TTC549 (cell line): ENCODE measurements around the gene GPR142.
"Not testable (repeated sequence)": the region's sequence is repeated elsewhere in the genome, so short reads cannot be mapped to it uniquely, and the experiment has no call there.

Source experiments
- FAIRE-seq: peaks from 2 replicates; lab custom pipeline; 2012; peaks lifted over from hg19 to GRCh38; lab: Jason Lieb, UNC

Gene GPR142

DNA sequence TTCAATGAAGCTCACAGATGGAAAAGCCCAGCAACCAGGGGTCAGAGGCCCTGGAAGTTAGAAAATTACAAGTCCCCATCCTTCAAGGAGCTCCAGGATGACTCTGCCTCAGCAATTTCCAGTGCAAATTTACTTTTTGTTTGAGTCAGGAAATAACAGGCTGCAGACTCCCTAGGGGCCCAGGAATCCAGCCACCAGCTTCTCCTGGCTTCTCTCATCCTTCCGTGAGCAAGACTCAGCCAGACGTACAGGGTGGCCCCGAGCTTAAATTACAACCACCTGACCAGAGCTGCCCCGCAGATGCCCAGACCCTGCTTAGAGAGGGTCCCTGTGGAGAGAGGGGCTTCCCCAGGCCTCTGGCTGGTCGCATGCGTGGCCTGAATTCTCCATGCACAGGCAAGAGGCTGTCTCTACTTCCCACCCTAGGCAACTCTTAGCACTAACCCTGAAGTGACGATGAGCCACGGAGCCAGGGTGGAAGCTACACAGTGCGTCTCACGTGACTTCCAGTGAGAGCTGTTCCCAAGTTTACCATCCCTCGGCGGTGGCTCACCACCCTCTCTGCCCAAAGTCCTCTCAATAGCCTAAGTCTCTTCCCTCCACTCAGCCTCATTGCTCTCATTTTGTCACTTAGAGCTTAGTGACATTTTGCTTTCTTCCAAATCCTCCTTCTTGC is 27.1 kb downstream of the GPR142 start:
- FAIRE-seq, result no peak

DNA sequence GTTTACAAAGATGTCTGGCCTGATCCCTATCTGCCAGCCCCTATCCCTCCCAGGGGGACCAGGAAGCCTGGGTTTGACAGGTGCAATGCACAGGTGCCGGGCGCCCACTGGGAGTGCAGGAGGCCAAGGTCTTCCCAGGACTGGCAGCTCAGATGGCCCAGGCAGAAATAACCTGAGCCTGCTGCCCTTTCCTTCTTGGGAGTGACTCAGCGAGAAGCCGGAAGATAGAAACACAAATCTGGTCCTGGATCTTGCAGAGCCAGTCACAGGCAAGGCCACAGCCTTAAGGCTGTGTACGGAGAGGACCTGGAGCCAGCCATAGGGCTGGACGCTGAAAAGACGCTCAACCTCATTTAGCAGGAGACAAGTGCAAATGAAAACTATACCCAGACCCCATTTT is 27.7 kb downstream of the GPR142 start:
- no peak for FAIRE-seq

DNA sequence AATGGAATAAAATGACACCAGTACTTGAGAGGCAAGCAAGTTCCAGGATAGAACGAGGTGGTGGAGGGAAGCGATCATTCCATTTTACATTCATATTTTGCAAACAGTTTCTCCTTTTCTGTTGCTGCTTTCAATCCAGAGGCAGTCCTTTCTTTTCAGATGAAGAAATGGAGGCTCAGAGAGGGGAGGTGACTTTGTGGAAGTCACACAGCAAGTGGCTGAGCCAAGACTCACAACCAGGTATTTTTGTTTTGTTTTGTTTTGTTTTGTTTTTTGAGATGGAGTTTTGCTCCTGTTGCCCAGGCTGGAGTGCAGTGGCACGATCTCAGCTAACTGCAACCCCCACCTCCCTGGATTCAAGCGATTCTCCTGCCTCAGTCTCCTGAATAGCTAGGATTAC is 29.3 kb downstream of the GPR142 start:
- FAIRE-seq, result no peak

DNA sequence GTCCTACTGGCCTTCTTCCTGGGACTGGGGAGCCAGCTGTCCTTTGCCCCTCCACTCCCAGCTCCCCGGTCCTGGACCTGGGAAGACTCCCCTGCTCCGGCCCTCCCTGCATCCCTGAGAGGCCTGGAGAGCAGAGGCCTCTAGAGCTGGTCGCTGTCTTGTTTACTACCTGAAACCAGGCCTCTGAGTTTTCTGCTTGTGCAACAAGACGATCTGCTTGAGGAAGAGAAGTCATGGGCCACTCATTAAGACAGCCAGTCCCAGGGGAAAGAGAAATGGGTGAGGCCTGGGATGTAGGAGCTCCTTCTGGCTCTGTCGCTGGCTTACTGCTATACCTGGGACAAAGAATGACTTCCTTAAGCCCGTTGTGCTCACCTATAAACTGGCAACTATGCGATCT is 34.7 kb downstream of the GPR142 start:
- no peak for FAIRE-seq

DNA sequence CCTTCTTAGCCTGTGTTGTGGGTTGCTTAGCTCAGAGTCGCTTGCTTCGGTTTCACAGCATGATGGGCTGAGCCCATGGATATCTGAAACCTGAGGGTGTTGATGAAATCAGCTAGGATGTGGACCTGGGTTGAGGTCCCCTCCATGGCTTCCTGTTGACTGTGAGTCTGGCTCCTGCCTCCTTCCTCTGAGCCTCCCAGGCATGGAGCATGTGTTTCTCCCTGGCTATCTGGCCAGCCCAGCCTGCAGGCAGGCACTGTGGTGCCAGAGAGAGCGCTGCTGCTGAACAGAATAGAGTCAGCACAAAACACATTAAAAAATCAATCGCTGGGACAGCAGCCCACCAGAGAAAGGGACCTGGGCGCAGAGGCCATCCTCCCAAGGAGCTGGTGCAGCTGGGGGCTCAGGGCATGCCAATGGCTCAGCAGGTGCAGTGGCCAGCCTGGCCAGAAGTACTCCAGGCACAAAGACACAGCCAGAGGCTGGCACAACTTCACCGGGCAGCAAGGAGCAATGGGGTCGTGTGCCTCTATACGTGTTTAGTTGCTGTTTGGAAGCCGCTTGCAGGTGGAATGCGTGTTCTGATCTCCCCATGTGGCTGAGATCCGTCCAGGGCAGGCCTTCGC is 36.3 kb downstream of the GPR142 start:
- FAIRE-seq, result no peak

DNA sequence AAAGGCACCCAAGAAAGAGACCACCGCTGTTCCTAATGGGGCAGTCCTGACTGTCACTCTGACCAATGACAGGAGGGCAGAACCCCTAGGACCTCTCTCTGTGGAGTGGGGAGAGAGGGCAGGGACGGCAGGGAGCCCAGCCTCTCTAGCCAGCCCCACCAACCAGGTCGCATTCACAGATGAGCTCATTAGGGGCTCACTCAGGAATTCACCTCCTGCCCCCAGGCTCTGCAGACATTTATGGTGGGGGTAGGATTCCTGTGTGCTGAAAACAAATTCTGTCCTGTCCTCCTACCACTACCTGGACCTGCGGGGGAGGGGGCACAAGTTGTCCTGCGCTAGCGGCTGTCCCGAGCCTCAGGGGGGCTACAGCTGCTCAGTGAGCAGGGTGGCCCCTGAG is 36.9 kb downstream of the GPR142 start:
- no peak for FAIRE-seq

DNA sequence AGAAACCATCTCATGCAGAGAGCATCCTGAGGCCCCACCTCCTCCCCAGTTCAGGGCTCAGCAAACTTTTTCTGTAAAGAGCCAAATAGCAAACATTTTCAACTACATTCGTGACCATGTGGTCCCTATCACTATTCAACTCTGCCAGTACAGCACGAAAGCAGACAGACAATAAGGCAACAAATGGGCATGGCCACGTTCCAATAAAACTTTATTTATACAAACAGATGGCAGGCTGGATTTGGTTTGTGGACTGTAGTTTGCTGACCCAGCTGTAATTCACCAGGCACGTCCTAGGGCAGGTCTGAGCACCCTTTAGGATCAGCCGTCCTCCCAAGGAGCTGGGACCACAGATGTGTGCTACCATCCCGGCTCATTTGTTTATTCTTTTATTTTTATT is 37.5 kb downstream of the GPR142 start:
- no peak for FAIRE-seq

DNA sequence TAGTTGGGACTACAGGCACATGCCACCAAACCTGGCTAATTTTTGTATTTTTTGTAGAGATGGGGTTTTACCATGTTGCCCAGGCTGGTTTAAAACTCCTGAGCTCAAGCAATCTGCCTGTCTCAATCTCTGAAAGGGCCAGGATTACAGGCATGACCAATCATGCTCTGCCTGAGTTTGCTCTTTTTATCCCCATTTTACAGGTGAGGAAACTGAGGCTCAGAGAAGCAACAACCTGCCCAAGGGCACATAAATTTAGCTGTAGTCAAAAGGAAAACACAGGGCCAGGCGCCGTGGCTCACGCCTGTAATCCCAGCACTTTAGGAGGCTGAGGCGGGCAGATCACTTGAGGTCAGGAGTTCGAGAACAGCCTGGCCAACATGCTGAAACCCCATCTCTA is 38.0 kb downstream of the GPR142 start:
- FAIRE-seq, result not testable (repeated sequence)

DNA sequence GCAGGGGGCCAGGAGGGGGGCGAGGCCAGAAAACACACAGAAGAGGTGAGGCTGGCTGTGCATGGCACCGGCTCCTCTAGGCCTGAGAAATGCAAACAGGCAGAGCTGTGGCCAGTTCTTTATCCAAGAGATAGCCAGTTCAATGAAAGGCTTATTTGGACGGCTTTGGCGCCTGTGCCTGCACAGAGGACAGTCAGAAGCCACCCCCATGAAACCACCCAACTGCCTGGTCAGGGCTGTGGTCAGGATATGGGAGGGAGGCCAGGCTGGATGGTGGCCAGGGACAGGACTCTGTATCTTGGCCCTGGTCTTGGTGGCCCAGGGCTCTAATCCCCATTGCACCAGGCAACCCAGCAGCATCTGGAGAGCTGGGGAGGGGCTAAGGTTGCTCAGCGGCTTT is 40.1 kb downstream of the GPR142 start:
- no peak for FAIRE-seq

DNA sequence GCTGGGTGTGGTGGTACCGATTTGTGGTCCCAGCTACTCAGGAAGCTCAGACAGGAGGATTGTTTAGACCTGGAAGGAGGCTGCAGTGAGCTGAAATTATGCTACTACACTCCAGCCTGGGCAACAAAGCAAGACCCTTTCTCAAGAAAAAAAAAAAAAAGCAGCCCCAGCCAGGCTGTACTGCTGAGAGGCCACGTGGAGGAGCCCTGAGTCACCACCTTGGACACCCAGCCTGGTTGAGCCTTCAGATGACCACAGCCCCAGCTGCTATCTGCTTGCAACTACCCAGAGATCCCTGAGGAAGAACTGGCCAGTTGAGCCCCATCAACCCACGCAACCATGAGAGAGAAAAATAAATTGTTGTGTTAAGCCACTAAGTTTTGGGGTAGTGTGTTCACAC is 41.0 kb downstream of the GPR142 start:
- FAIRE-seq, result no peak

DNA sequence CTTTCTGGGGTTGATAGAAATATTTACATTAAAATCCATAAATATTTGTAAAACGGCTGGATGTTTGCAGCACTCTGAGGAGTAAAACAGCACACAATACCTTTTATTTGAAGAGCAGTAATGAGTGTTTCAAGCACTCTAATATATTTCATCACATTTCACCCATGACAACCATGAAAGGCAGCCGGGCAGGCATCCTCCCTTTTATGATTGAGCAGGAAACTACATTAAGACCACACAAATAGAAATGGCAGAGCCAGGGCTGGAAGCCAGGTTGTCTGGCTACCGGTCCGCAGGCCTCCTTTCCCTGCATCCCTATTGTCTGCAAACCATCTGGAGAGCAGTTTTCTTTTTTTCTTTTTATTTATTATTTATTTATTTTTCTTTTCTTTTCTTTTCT is 41.5 kb downstream of the GPR142 start:
- FAIRE-seq, result no peak

DNA sequence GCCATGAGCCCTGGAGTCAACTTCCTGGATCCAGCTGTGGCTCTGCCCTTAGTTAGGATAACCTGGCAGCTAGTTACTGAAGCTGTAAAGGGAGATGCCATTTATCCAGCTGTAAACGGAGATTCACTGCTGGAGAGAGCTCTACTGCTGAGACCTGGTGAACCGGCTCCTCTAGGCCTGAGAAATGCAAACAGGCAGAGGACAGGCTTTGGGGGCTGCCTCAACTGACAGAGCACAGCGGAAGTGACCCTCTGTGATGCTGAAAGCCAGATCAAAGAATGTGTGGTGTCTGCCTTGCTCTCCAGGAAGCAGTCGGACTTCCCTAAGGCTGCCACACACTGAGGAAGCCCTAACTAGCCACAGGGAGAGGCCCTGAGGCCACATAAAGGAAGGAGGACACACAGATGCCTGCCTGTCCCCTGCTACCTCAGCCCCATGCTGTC is 42.7 kb downstream of the GPR142 start:
- FAIRE-seq, result no peak

DNA sequence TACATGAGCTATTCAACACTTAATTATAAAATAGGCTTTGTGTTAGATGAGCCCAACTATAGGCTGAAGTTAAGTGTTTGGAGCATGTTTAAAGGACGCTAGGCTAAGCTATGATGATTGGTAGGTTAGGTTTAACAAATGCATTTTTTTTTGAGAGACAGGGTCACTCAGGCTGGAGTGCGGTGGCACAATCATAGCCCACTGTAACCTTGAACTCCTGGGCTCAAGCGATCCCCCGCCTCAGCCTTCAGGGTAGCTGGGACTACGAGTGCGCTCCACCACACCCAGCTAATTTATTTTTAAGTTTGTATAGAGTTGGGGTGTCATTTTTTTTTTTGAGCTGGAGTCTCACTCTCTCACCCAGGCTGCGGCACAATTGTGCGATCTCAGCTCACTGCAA is 45.3 kb downstream of the GPR142 start:
- FAIRE-seq, result no peak

DNA sequence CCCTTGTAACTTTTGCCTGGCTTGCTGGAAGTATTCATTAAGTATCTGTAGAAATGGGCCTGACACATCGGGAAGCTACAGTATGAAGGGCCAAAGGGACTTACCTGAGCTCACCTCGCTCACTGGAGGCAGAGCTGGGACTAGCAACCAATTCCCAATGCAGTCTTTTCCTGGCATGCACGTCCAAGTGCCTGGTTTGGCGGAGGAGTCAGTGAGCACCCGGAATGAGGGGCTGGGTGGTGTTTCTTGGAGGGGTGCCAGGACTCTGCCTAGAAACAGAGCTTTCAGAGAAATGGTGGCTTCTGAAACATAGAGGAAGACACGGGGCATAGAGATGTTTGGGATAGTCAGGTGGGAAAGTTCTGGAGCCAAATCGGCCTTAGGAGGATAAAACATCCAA is 46.2 kb downstream of the GPR142 start:
- no peak for FAIRE-seq

DNA sequence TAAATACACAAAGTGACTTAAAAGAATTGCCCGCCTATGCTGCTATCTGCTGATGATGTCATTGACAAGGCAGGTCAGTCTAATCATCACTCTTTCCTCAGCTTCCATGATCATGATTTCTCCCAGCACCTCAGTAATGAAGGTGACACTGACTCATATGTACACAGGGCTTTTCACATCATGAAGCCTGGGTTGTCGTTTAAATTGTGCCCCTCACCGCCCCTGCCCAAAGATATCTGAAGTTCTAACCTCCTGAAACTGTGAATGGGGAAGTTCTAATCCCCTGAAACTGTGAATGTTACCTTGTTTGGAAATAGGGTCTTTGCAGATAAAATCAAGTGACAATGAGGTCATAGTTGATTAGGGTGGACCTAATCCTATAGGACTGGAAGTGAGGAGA is 47.2 kb downstream of the GPR142 start:
- FAIRE-seq, result no peak

DNA sequence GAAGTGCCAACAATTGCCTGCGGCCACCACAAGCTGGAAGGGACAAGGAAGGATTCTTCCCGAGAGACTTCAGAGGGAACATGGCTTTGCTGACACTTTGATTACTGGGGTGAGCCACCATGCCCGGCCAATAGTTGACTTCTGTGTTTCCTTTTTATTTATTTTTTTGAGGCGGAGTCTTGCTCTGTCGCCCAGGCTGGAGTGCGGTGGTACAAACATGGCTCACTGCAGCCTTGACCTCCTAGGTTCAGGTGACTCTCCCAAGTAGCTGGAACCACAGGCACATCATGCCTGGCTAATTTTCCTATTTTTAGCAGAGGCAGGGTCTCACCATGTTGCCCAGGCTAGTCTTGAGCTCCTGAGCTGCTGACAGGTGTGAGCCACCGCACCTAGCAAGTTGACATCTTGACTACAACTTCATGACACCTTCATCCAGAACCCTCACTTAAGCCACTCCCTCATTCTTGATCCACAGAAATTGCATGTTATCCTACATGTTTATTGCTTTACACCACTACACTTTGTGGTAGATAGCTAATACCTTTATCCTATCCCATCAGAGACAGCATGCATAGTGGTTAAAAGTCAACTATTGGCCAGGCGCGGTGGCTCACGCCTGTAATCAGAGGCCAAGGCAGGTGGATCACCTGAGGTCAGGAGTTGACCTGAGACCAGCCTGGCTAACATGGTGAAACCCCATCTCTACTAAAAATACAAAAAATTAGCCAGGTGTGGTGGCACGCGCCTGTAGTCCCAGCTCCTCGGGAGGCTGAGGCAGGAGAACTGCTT is 48.5 kb downstream of the GPR142 start:
- no peak for FAIRE-seq

DNA sequence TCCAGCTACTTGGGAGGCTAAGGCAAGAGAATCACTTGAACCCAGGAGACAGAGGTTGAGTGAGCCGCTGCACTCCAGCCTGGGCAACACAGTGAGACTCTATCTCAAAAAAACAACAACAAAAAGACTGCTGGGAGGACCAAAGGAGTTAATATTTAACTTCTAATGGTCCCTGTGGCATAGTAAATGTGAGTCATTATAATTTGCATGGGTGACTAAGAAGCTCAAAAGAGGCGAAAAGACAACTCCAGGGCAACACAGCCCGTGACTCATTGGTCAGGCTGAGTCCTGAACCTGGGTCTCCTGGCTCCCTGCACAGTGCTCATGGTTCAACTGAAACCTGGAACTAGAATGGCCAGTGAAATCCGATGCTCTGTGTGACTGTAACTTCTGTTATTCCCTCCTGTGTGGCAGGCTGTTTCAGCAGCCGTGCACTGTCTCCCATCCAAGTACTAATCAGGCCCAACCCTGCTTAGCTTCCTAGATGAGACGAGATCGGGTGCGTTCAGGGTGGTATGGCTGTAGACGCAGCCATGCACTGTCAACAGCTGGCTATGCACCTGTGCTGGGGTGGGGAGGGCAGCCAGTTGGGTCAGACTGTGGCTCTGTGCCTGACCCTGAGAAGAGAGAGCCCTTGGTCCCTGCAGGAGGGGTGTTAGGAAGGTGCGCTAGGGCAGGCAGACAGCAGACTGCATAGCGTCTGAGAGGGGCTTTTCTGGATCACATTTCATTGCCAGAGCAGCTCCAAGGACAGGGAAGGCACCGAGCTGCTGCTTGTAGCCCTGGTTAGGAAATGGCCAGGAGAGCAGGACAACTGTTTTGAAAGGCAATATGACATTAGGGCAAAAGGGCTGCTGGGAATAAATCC is 50.1 kb downstream of the GPR142 start:
- no peak for FAIRE-seq

DNA sequence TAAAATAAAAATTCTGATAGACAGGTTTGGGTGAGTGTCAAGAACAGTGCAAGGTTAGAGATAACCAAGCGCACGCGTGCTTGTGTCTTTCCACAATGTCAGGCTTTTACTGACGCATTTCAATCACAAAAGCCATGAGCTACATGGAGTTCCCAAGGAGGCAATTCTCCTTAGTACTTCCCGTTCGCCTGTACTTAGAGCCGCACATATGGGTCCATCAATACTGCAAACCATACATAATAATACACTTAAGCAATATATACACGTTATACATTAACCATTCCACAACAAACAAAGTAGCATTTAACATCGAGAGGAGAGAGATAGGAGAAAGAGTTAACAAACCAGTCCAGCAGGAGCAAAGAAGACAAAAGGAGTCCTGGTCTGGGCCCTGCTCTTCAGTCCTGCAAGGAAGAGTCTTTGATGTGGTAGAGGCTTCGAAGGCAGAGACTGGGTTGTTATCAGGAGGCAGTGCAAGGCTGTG is 52.7 kb downstream of the GPR142 start:
- no peak for FAIRE-seq
